GM18517 (cell line): Measurements from ENCODE around the gene TCEA3.

ENCODE experiments used
- ATAC-seq: cut with Tn5 transposase; IDR thresholded peaks from one replicate; pipeline ENCODE4 v1.9.1; 2021; ENCODE audit warnings: mild to moderate bottlenecking, moderate library complexity; ENCODE audit not compliant: unreplicated experiment

The TCEA3 gene

DNA sequence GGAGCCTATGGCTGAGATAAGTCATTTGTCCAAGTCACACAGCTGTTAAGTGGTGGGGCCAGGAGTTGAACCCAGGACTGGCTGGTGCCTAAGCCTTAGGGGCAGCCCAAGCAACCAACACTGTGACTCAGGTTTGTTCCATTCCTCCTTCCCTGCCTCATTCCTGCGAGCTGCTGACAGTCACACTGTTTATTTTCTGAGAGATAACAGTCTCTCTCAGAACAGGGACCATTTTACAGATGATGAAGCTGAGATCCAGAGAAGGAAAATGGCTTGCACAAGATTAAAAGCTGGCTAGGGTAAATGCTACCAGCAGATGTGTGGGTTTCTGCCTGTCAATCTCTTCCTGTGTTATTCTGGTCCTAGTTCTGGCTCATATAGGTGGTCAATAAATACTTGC lies 24.3 kb upstream of the TCEA3 start:
- no peak for ATAC-seq

DNA sequence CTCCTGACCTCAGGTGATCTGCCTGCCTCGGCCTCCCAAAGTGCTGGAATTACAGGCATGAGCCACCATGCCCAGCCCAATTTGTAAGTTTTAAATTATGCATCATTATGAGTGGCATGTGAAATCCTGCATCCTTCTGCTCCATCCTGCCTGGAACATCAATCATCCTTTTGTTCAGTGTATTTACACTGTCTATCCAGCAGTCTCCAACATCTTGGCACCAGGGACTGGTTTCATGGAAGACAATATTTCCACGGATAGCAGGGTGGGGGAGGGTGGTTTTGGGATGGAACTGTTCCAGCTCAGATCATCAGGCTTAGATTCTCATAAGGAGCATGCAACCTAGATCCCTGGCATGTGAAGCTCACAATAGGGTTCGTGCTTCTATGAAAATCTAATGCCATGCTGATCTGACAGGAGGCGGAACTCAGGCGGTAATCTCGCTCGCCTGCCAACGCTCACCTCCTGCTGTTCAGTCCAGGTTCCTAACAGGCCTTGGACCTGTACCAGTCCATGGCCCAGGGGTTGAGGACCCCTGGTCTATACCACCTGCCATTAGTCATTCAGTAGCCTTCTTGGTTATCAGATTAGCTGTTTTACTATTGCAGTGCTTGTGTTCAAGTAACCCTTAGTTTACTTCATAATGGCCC lies 22.2 kb upstream of the TCEA3 start:
- ATAC-seq = no peak

- ATAC-seq = no peak
Observed at GRCh38 chr1:23444596-23445390, 20.2 kb upstream of the TCEA3 start.

DNA sequence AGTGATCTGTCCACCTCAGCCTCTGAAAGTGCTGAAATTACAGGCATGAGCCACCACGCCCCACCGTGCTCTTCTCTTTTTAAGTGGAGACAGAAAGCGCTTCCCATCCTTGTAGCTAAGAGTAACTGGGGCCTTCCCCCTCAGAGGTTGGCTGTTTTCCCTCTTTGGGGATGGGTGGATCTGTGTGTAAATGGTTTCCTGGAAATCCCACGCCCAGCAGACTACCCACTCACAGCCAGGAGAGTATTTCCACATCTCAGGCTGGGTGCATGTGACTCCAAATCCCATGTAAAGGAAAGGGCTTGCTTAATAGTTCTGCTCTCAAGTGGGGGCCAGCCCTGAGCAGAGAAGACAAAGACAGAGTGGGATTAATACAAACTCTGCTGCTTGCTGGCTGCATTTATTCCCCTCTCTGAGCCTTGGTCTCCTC lies 19.6 kb upstream of the TCEA3 start:
- ATAC-seq = no peak

DNA sequence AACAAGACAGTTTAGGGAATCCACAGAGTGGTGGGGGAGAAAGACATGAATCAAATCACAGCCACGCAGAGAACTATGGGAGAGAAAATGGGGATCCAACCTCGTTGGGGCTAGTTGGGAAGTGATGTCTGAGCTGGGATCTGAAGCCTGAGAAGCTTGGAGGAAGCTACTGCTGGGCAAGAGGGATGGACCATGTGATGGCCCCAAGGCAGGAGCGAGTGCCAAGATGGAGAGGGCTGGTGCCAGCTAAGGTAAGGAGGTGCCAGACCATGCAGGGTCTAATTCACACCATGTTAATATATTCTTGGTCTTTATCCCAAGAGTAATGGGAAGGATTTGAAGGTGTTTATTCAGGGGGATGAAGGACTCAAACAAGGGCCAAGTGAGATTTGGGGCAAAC lies 18.2 kb upstream of the TCEA3 start:
- ATAC-seq = no peak

GRCh38 chr1:23441446-23442148 lies 17.0 kb upstream of the TCEA3 start:
- ATAC-seq = no peak

GRCh38 chr1:23438545-23438944 lies 14.0 kb upstream of the TCEA3 start:
- no peak for ATAC-seq

GRCh38 chr1:23437355-23437664 lies 12.8 kb upstream of the TCEA3 start:
- ATAC-seq = no peak

- ATAC-seq = no peak
Observed at GRCh38 chr1:23436520-23437354, 12.2 kb upstream of the TCEA3 start.

DNA sequence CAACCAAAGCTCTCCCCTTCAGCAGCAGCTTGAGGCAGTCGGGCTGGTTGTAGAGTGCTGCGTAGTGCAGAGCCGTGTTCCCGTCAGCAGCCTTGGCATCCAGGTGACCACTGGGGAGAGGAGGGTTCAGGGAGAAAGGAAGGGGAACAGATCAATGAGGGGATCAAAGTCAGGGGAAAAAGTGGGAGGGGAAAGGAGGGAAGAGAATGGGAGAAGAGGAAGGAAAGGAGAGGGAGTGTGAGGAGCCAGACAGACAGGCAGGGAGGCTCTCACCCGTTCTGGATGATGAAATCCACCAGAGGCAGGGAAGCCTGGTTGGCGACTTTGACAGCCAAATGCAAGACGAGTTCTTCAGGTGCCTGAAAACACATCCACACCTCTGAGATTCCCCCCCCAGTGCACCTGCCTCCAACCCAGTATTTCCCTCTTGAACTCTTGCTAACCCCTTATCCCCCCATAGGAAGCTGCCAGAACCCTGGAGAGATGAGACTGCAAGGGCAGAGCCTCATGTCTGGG lies 9.8 kb upstream of the TCEA3 start:
- ATAC-seq = no peak

DNA sequence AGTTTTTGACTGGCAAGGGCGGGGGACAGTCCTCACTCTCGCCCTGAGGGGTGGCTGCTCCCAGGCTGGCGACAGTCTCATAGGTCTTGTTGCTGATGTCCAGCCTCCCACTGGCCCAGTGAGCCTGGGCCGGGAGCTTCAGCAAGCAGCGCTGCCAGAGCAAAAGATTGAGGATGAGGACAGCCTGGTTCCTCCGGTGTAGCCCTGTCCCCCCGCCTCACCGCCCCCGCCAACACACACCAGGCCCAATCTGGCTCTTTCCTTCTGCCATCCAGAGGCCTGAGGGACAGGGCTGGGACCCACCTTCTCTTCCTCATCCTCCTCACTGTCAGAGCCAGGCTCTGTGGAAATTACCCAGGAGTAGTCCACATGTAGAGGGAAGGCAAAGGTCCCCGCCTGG lies 8.6 kb upstream of the TCEA3 start:
- no peak for ATAC-seq

DNA sequence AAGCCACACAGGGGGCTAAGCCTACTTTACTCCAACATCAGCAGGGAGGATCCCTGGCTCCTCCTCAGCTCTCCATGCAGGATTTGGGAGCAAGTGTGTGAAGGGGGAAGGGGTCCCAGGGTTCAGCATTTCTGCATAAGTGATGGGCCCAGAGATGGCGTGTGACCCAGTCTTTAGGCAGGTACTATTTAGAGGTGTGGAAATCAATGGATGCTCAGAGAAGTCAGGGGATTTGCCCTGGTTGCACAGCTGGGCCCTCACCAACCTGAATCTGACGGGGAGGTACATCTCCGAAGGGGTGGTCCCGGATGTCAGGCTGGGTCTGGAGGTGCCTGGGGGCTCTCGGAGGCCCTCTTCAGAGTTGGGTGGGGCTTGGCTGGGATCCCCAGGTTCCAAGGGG lies 6.9 kb upstream of the TCEA3 start:
- ATAC-seq = no peak

DNA sequence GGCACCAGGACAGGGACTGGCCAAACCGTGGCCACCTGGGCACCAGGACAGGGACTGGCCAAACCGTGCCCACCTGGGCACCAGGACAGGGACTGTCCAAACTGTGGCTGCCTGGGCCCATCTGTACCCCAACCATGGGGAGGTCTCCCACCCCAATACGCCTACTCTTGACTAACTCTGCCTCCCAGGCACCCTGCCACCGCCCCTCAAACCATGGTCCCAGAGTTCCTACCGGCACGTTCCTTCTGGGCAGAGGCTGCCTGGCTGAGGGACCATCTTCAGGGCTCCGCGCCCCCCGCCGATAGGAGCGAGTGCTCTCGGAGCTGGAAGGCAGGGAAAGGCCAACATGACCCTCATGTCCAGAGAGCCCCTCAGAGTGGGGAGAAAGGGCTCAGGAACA lies 6.3 kb upstream of the TCEA3 start:
- no peak for ATAC-seq

GRCh38 chr1:23428136-23428905 lies 3.8 kb upstream of the TCEA3 start:
- no peak for ATAC-seq

GRCh38 chr1:23427550-23427949 lies 3.0 kb upstream of the TCEA3 start:
- ATAC-seq = no peak

GRCh38 chr1:23426828-23427227 lies 2.3 kb upstream of the TCEA3 start:
- ATAC-seq = no peak

GRCh38 chr1:23425193-23425494 lies 596 bp upstream of the TCEA3 start:
- ATAC-seq = no peak

DNA sequence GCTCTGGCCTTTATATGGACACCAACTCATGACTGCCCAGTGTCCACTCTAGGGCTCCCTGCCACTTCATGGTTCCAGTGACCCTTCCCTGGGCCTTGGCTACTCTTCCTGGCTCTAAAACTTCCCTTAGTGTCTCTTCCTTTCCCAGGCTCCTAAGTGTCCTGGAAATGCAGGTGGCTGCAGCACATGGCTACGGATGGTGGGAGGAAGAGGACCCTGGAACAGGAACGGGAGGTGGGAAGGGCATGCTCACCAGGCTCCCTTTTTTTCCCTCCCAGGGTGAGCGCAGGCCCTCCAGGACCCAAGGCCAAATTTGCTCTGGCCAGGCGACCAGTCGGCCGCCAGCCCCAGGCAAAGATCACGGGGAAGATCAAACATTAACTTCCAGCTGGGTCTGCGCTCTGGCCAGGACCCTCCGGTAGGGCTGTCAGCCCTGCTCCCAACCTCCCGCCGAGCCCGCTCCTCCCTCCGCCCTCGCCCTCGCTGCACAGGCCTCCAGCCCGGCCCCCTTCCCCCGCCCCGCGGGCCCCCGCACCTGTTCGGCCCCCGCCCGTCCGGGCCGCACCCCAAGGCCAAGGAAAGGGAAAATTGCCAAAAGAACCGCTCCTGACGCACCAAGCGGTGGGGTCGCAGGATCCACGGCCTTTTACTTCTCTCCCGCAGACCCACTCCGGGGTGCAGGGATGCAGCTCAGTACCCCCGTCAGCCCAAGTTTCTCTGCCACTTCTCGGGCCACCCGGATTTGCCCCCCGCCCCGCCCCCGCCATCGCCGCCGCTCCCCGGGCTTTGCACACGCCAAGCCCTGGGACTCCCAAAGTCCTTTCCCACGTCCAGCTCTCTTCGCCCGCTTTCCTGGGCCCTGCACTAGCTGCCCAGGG lies 894 bp downstream of the TCEA3 start:
- ATAC-seq = no peak

- ATAC-seq = no peak
Observed at GRCh38 chr1:23422941-23423340, 1.6 kb downstream of the TCEA3 start.
